CD14-positive monocyte (primary cell): ENCODE results near the gene SGCB. TPM values are rescaled to one million over a fixed set of nuclear protein-coding genes. Genes with fewer than 3 reads are reported as not detected.

Experiments used
- DNase-seq, 3 donors: peaks; one replicate each; pipeline ENCODE4 v3.0.0-alpha.2; 2011 to 2022
- H2AFZ ChIP-seq: 2 replicates; pipeline ENCODE4 v1.6.0; 2012; ENCODE audit warnings: mild to moderate bottlenecking, low read depth, low read length, inconsistent platforms; ENCODE audit not compliant: insufficient read depth, poor library complexity, severe bottlenecking
- H3K27ac ChIP-seq, 2 donors: 1 replicate in 1 of 2; 2 replicates in 1 of 2; pipeline ENCODE4 v1.5.1; 2012 to 2013; ENCODE audit warnings: low read length in 2 of 2, control low read depth in 1 of 2, inconsistent platforms in 1 of 2, low read depth in 1 of 2, mild to moderate bottlenecking in 1 of 2
- H3K27me3 ChIP-seq, 2 donors: one replicate each; pipeline versions ENCODE4 v1.6.0 to v1.6.1; 2011 to 2013; ENCODE audit warnings: low read length in 2 of 2; ENCODE audit not compliant: control insufficient read depth in 2 of 2, insufficient read depth in 2 of 2
- H3K36me3 ChIP-seq, 2 donors: replicated peaks in 1 of 2; 1 replicate in 1 of 2; 2 replicates in 1 of 2; pipeline versions ENCODE4 v1.5.1 to v1.6.1; 2012 to 2013; ENCODE audit warnings: low read length in 2 of 2, control low read depth in 1 of 2, inconsistent platforms in 1 of 2, mild to moderate bottlenecking in 1 of 2; ENCODE audit not compliant: insufficient read depth in 2 of 2, control insufficient read depth in 1 of 2
- H3K4me1 ChIP-seq, 2 donors: 1 replicate in 1 of 2; 2 replicates in 1 of 2; pipeline versions ENCODE4 v1.5.1 to v1.6.1; 2012 to 2013; ENCODE audit warnings: low read length in 2 of 2, control low read depth in 1 of 2, inconsistent platforms in 1 of 2, mild to moderate bottlenecking in 1 of 2, moderate library complexity in 1 of 2; ENCODE audit not compliant: insufficient read depth in 2 of 2, control insufficient read depth in 1 of 2
- H3K4me2 ChIP-seq: replicated peaks from 2 replicates; pipeline ENCODE3; 2012; ENCODE audit warnings: low read length, moderate library complexity, mild to moderate bottlenecking; ENCODE audit not compliant: poor library complexity, severe bottlenecking; ENCODE audit errors: extremely low read depth
- H3K4me3 ChIP-seq, 3 experiments: fragments of 200-600 bp in 1 of 3; sonication (generic) in 1 of 3; replicated peaks in 1 of 3; 1 replicate in 2 of 3; 2 replicates in 1 of 3; pipeline ENCODE4 v1.5.1; 2011 to 2013; ENCODE audit warnings: low read length in 3 of 3, mild to moderate bottlenecking in 3 of 3, control low read depth in 2 of 3, low read depth in 2 of 3, inconsistent platforms in 1 of 3, moderate library complexity in 1 of 3
- H3K79me2 ChIP-seq: 2 replicates; pipeline ENCODE4 v1.6.0; 2012; ENCODE audit warnings: mild to moderate bottlenecking, control low read depth, inconsistent platforms, low read length, moderate library complexity; ENCODE audit not compliant: insufficient read depth
- H3K9ac ChIP-seq: 2 replicates; pipeline ENCODE4 v1.6.0; 2017; ENCODE audit warnings: low read length, mild to moderate bottlenecking; ENCODE audit not compliant: insufficient read depth, poor library complexity, severe bottlenecking
- H3K9me3 ChIP-seq, 2 donors: replicated peaks in 1 of 2; 1 replicate in 1 of 2; 2 replicates in 1 of 2; pipeline versions ENCODE4 v1.5.1 to v1.6.1; 2012 to 2013; ENCODE audit warnings: low read length in 2 of 2, control low read depth in 1 of 2; ENCODE audit not compliant: control insufficient read depth in 1 of 2, insufficient read depth in 1 of 2
- H4K20me1 ChIP-seq: 2 replicates; pipeline ENCODE4 v1.6.0; 2012; ENCODE audit warnings: mild to moderate bottlenecking, low read length, control low read depth, moderate library complexity; ENCODE audit not compliant: insufficient read depth
- H3K27ac Mint-ChIP-seq, 7 donors: one replicate each; pipeline ENCODE4 v1.8.0; 2020; ENCODE audit warnings: mild to moderate bottlenecking in 7 of 7, mixed read lengths in 7 of 7, moderate library complexity in 6 of 7, inconsistent platforms in 2 of 7
- H3K27me3 Mint-ChIP-seq, 3 donors: one replicate each; pipeline ENCODE4 v1.8.0; 2021 to 2022; ENCODE audit warnings: low read depth in 3 of 3, mild to moderate bottlenecking in 3 of 3, mixed read lengths in 3 of 3, moderate library complexity in 3 of 3, inconsistent platforms in 1 of 3
- H3K36me3 Mint-ChIP-seq, 2 donors: one replicate each; pipeline ENCODE4 v1.8.0; 2020; ENCODE audit warnings: mixed read lengths in 2 of 2, inconsistent platforms in 1 of 2, mild to moderate bottlenecking in 1 of 2
- H3K4me1 Mint-ChIP-seq: one replicate; pipeline ENCODE4 v1.8.0; 2020; ENCODE audit warnings: mild to moderate bottlenecking, mixed read lengths
- H3K4me3 Mint-ChIP-seq, 2 donors: one replicate each; pipeline ENCODE4 v1.8.0; 2020; ENCODE audit warnings: mild to moderate bottlenecking in 2 of 2, mixed read lengths in 2 of 2, moderate library complexity in 1 of 2
- H3K9me3 Mint-ChIP-seq, 7 donors: one replicate each; pipeline ENCODE4 v1.8.0; 2020 to 2022; ENCODE audit warnings: mixed read lengths in 7 of 7, mild to moderate bottlenecking in 6 of 7, moderate library complexity in 6 of 7, inconsistent platforms in 2 of 7
- WGBS: methylation state at CpG from one replicate; pipeline ENCODE4 v1.1.5; 2013; ENCODE audit warnings: missing lambda C conversion rate; ENCODE audit not compliant: insufficient coverage; 5-methylcytosine and 5-hydroxymethylcytosine counted together
- intact Hi-C, 2 donors: fragments of 100-400 bp; cut with micrococcal nuclease; formaldehyde crosslinking; loops; one replicate each; pipeline versions ENCODE4 v1.15.0 to v1.15.1; 2023
- polyA plus RNA-seq, 3 donors: library from polyadenylated mRNA; depleted of rRNA in 1 of 3; unstranded in 2 of 3; stranded (reverse) in 1 of 3; fragments of 300-500 nt in 2 of 3; fragments of >200 nt in 1 of 3; fragmentation: Illumina TruSeq in 2 of 3; gene quantifications; 1 replicate in 2 of 3; 2 replicates in 1 of 3; pipeline ENCODE4 v1.2.3, GENCODE V29; 2012 to 2021
- TF ChIP-seq, protein P1 (sequence below): fragments of 200-600 bp; IDR thresholded peaks from one replicate; pipeline ENCODE4 v1.8.0; 2022; ENCODE audit warnings: antibody characterized with exemption, mild to moderate bottlenecking

The SGCB gene
- polyA plus RNA-seq, 3 donors = 0.77 to 0.96 (median 0.95) TPM

DNA sequence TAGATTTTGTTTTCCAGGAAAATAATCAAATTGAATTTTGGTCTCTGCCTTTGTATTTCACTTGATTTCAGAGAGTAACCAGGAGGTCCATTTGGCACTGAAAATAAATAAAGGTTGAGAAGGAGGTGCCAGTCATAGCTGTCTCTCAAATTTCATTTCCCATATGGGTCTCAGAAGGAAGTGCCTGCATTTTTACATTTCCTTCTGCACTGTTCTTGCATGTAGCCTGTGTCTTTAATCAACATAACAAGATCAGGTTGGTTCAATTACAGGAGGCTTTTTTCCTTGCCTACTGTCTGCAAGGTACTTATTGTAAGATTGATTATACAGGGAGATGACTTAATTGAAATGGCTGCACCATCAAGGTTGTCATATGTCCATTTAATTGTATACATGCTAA, 33.7 kb downstream of the SGCB start:
- H3K4me2 ChIP-seq = no peak overlapping the region
- Mint-ChIP-seq H3K4me1 (no peaks in the 10 kb centered on the region), H3K4me3 (no peak overlapping the region), H3K27ac (no peak overlapping the region), H3K27me3 (no peaks in the 10 kb centered on the region), H3K36me3 (no peaks in the 10 kb centered on the region), H3K9me3 (peaks cover 0 to 4% (median 0%) of the 10 kb centered on the region in 7 donors)
- DNase-seq = no peak
- H2AFZ ChIP-seq = no peak overlapping the region
- no peak overlapping the region for H3K9ac ChIP-seq
- TF ChIP-seq, protein P1, sequence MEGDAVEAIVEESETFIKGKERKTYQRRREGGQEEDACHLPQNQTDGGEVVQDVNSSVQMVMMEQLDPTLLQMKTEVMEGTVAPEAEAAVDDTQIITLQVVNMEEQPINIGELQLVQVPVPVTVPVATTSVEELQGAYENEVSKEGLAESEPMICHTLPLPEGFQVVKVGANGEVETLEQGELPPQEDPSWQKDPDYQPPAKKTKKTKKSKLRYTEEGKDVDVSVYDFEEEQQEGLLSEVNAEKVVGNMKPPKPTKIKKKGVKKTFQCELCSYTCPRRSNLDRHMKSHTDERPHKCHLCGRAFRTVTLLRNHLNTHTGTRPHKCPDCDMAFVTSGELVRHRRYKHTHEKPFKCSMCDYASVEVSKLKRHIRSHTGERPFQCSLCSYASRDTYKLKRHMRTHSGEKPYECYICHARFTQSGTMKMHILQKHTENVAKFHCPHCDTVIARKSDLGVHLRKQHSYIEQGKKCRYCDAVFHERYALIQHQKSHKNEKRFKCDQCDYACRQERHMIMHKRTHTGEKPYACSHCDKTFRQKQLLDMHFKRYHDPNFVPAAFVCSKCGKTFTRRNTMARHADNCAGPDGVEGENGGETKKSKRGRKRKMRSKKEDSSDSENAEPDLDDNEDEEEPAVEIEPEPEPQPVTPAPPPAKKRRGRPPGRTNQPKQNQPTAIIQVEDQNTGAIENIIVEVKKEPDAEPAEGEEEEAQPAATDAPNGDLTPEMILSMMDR = no peak
- H3K27me3 ChIP-seq = no peaks in the 10 kb centered on the region
- H3K4me1 ChIP-seq = no peaks in the 10 kb centered on the region
- no peaks in the 10 kb centered on the region for H3K9me3 ChIP-seq
- intact Hi-C loops = no loop called here
- H4K20me1 ChIP-seq = no peaks in the 10 kb centered on the region
- no peak overlapping the region for H3K4me3 ChIP-seq
- H3K27ac ChIP-seq = no peak overlapping the region
- no peaks in the 10 kb centered on the region for H3K36me3 ChIP-seq
- no peaks in the 10 kb centered on the region for H3K79me2 ChIP-seq

- H3K27me3 ChIP-seq = no peaks in the 10 kb centered on the region
- intact Hi-C loops = no loop called here
- H4K20me1 ChIP-seq = no peaks in the 10 kb centered on the region
- H3K4me2 ChIP-seq = no peak overlapping the region
- Mint-ChIP-seq H3K27me3 (peaks cover 0 to 2% (median 0%) of the 10 kb centered on the region in 3 donors), H3K4me3 (no peak overlapping the region), H3K9me3 (peaks cover 0 to 4% (median 0%) of the 10 kb centered on the region in 7 donors), H3K4me1 (no peaks in the 10 kb centered on the region), H3K27ac (no peak overlapping the region), H3K36me3 (no peaks in the 10 kb centered on the region)
- H3K4me1 ChIP-seq = no peaks in the 10 kb centered on the region
- TF ChIP-seq, protein P1 = no peak
- H3K9me3 ChIP-seq = no peaks in the 10 kb centered on the region
- no peak for DNase-seq
- no peak overlapping the region for H2AFZ ChIP-seq
- no peak overlapping the region for H3K27ac ChIP-seq
- WGBS = no CpG with 5 or more reads among the region's 2 CpGs
- H3K4me3 ChIP-seq = no peak overlapping the region
- H3K36me3 ChIP-seq = no peaks in the 10 kb centered on the region
- H3K9ac ChIP-seq = no peak overlapping the region
- no peaks in the 10 kb centered on the region for H3K79me2 ChIP-seq
These were observed 36.5 kb downstream of the SGCB start for GRCh38 chr4:52001616-52002015.
